ENCODE results near the gene SHC2. TPM values are rescaled to one million over a fixed set of nuclear protein-coding genes. Genes with fewer than 3 reads are reported as not detected.
"Not testable (repeated sequence)": the region's sequence is repeated elsewhere in the genome, so short reads cannot be mapped to it uniquely, and the experiment has no call there.

SHC2 gene
- total RNA-seq, 2 donors from 2014 or later = 1.9 to 2.5 TPM

GRCh38 chr19:392375-392970, 68.4 kb downstream of the SHC2 start:
- Mint-ChIP-seq H3K27me3 (ENCODE audit: low read depth) (peaks cover 3% of the 10 kb centered on the region), H3K27ac (no peak overlapping the region), H3K9me3 (peaks cover 15 to 22% of the 10 kb centered on the region in 2 donors), H3K36me3 (ENCODE audit: insufficient read depth in 2 of 2) (peaks cover 16 to 24% of the 10 kb centered on the region in 2 donors), H3K4me3 (no peak overlapping the region), H3K4me1 (ENCODE audit: low read depth) (peaks cover 20% of the 10 kb centered on the region)
- no peak for DNase-seq
- no peak for ATAC-seq (replicated peaks in 1 of 2)

- no peak overlapping the region for H3K4me3 Mint-ChIP-seq
- ATAC-seq (replicated peaks in 1 of 2) = no peak
- peaks cover 20% of the 10 kb centered on the region for H3K4me1 Mint-ChIP-seq (ENCODE audit: low read depth)
- peaks cover 9% of the 10 kb centered on the region for H3K27me3 Mint-ChIP-seq (ENCODE audit: low read depth)
- no peak overlapping the region for H3K27ac Mint-ChIP-seq
- peaks cover 15 to 22% of the 10 kb centered on the region in 2 donors for H3K9me3 Mint-ChIP-seq
- peaks cover 16 to 24% of the 10 kb centered on the region in 2 donors for H3K36me3 Mint-ChIP-seq (ENCODE audit: insufficient read depth in 2 of 2)
- DNase-seq = no peak
Observed at GRCh38 chr19:391726-392374, 69.0 kb downstream of the SHC2 start.

GRCh38 chr19:391207-391557, 69.7 kb downstream of the SHC2 start:
- peaks cover 16 to 24% of the 10 kb centered on the region in 2 donors for H3K36me3 Mint-ChIP-seq (ENCODE audit: insufficient read depth in 2 of 2)
- peaks cover 16% of the 10 kb centered on the region for H3K27me3 Mint-ChIP-seq (ENCODE audit: low read depth)
- no peak overlapping the region for H3K27ac Mint-ChIP-seq
- ATAC-seq (replicated peaks in 1 of 2) = peak; percentile 81 to 84
- H3K4me3 Mint-ChIP-seq = peak overlapping the region; percentile 22 to 24
- peak in 1 of 2 donors; percentile 38 for DNase-seq
- H3K4me1 Mint-ChIP-seq (ENCODE audit: low read depth) = peaks cover 20% of the 10 kb centered on the region
- H3K9me3 Mint-ChIP-seq = peaks cover 15 to 22% of the 10 kb centered on the region in 2 donors

GRCh38 chr19:390386-391206, 70.2 kb downstream of the SHC2 start:
- H3K9me3 Mint-ChIP-seq = peaks cover 13 to 19% of the 10 kb centered on the region in 2 donors
- ATAC-seq (replicated peaks in 1 of 2) (peak; percentile 9 to 35), DNase-seq (no peak)
- H3K4me1 Mint-ChIP-seq (ENCODE audit: low read depth) = peaks cover 20% of the 10 kb centered on the region
- H3K27me3 Mint-ChIP-seq (ENCODE audit: low read depth) = peaks cover 20% of the 10 kb centered on the region
- H3K4me3 Mint-ChIP-seq = no peak overlapping the region
- H3K27ac Mint-ChIP-seq = no peak overlapping the region
- peaks cover 14 to 21% of the 10 kb centered on the region in 2 donors for H3K36me3 Mint-ChIP-seq (ENCODE audit: insufficient read depth in 2 of 2)

GRCh38 chr19:389935-390289, 70.9 kb downstream of the SHC2 start:
- Mint-ChIP-seq H3K4me3 (no peak overlapping the region), H3K27me3 (ENCODE audit: low read depth) (peaks cover 20% of the 10 kb centered on the region), H3K36me3 (ENCODE audit: insufficient read depth in 2 of 2) (peaks cover 11 to 18% of the 10 kb centered on the region in 2 donors), H3K27ac (no peak overlapping the region), H3K4me1 (ENCODE audit: low read depth) (peaks cover 20% of the 10 kb centered on the region), H3K9me3 (peaks cover 10 to 16% of the 10 kb centered on the region in 2 donors)
- no peak for DNase-seq
- no peak for ATAC-seq (replicated peaks in 1 of 2)

- H3K4me1 Mint-ChIP-seq (ENCODE audit: low read depth) = peaks cover 25% of the 10 kb centered on the region
- peaks cover 10 to 16% of the 10 kb centered on the region in 2 donors for H3K36me3 Mint-ChIP-seq (ENCODE audit: insufficient read depth in 2 of 2)
- peak; percentile 54 to 57 for ATAC-seq (replicated peaks in 1 of 2)
- no peak for DNase-seq
- H3K27ac Mint-ChIP-seq = no peak overlapping the region
- H3K4me3 Mint-ChIP-seq = no peak overlapping the region
- peaks cover 7 to 15% of the 10 kb centered on the region in 2 donors for H3K9me3 Mint-ChIP-seq
- peaks cover 25% of the 10 kb centered on the region for H3K27me3 Mint-ChIP-seq (ENCODE audit: low read depth)
Observed at GRCh38 chr19:389255-389934, 71.4 kb downstream of the SHC2 start.

- Mint-ChIP-seq H3K9me3 (peaks cover 3 to 8% of the 10 kb centered on the region in 2 donors), H3K27ac (no peak overlapping the region), H3K27me3 (ENCODE audit: low read depth) (peaks cover 32% of the 10 kb centered on the region), H3K4me1 (ENCODE audit: low read depth) (peaks cover 32% of the 10 kb centered on the region), H3K36me3 (ENCODE audit: insufficient read depth in 2 of 2) (peaks cover 6 to 9% of the 10 kb centered on the region in 2 donors), H3K4me3 (no peak overlapping the region)
- ATAC-seq (replicated peaks in 1 of 2) = no peak
- DNase-seq = no peak
Observed at GRCh38 chr19:388691-389090, 72.1 kb downstream of the SHC2 start.

GRCh38 chr19:387777-388176, 73.1 kb downstream of the SHC2 start:
- Mint-ChIP-seq H3K4me3 (no peak overlapping the region), H3K4me1 (ENCODE audit: low read depth) (peaks cover 38% of the 10 kb centered on the region), H3K27ac (no peak overlapping the region), H3K36me3 (ENCODE audit: insufficient read depth in 2 of 2) (peaks cover under 1 to 1% of the 10 kb centered on the region in 2 donors), H3K27me3 (ENCODE audit: low read depth) (peaks cover 41% of the 10 kb centered on the region), H3K9me3 (peaks cover 0 to 3% of the 10 kb centered on the region in 2 donors)
- DNase-seq (no peak), ATAC-seq (replicated peaks in 1 of 2) (no peak)

GRCh38 chr19:386632-387301, 74.1 kb downstream of the SHC2 start:
- ATAC-seq (replicated peaks in 1 of 2); H3K36me3 Mint-ChIP-seq (ENCODE audit: insufficient read depth in 2 of 2); H3K27ac Mint-ChIP-seq; H3K9me3 Mint-ChIP-seq; H3K4me3 Mint-ChIP-seq; DNase-seq: not testable (repeated sequence)
- Mint-ChIP-seq H3K4me1 (ENCODE audit: low read depth) (peaks cover 36% of the 10 kb centered on the region), H3K27me3 (ENCODE audit: low read depth) (peaks cover 45% of the 10 kb centered on the region)

GRCh38 chr19:386189-386588, 74.6 kb downstream of the SHC2 start:
- not testable (repeated sequence) for H3K36me3 Mint-ChIP-seq (ENCODE audit: insufficient read depth in 2 of 2); H3K4me3 Mint-ChIP-seq; H3K9me3 Mint-ChIP-seq; DNase-seq; ATAC-seq (replicated peaks in 1 of 2); H3K27ac Mint-ChIP-seq
- H3K27me3 Mint-ChIP-seq (ENCODE audit: low read depth) = peaks cover 45% of the 10 kb centered on the region
- peaks cover 33% of the 10 kb centered on the region for H3K4me1 Mint-ChIP-seq (ENCODE audit: low read depth)

- DNase-seq (no peak), ATAC-seq (replicated peaks in 1 of 2) (no peak)
- Mint-ChIP-seq H3K27me3 (ENCODE audit: low read depth) (peaks cover 45% of the 10 kb centered on the region), H3K4me3 (no peak overlapping the region), H3K36me3 (ENCODE audit: insufficient read depth in 2 of 2) (peaks cover 0 to 3% of the 10 kb centered on the region in 2 donors), H3K27ac (no peak overlapping the region), H3K4me1 (ENCODE audit: low read depth) (peaks cover 36% of the 10 kb centered on the region), H3K9me3 (peaks cover 1 to 4% of the 10 kb centered on the region in 2 donors)
Observed at GRCh38 chr19:384799-385169, 76.0 kb downstream of the SHC2 start.

- peaks cover 1 to 4% of the 10 kb centered on the region in 2 donors for H3K9me3 Mint-ChIP-seq
- peaks cover 36% of the 10 kb centered on the region for H3K4me1 Mint-ChIP-seq (ENCODE audit: low read depth)
- peak overlapping the region; percentile 68 to 81 for H3K4me3 Mint-ChIP-seq
- ATAC-seq (replicated peaks in 1 of 2) (no peak), DNase-seq (no peak)
- peaks cover 0 to 3% of the 10 kb centered on the region in 2 donors for H3K36me3 Mint-ChIP-seq (ENCODE audit: insufficient read depth in 2 of 2)
- H3K27me3 Mint-ChIP-seq (ENCODE audit: low read depth) = peaks cover 45% of the 10 kb centered on the region
- H3K27ac Mint-ChIP-seq = no peak overlapping the region
Observed at GRCh38 chr19:383922-384798, 76.7 kb downstream of the SHC2 start.
